ENCODE measurements around the gene DTX2. TPM values are rescaled to one million over a fixed set of nuclear protein-coding genes. Genes with fewer than 3 reads are reported as not detected.
"Not testable (repeated sequence)": the region's sequence is repeated elsewhere in the genome, so short reads cannot be mapped to it uniquely, and the experiment has no call there.

Gene DTX2
- total RNA-seq, result 10 to 100 TPM; 17.4 to 22.4 TPM

DNA sequence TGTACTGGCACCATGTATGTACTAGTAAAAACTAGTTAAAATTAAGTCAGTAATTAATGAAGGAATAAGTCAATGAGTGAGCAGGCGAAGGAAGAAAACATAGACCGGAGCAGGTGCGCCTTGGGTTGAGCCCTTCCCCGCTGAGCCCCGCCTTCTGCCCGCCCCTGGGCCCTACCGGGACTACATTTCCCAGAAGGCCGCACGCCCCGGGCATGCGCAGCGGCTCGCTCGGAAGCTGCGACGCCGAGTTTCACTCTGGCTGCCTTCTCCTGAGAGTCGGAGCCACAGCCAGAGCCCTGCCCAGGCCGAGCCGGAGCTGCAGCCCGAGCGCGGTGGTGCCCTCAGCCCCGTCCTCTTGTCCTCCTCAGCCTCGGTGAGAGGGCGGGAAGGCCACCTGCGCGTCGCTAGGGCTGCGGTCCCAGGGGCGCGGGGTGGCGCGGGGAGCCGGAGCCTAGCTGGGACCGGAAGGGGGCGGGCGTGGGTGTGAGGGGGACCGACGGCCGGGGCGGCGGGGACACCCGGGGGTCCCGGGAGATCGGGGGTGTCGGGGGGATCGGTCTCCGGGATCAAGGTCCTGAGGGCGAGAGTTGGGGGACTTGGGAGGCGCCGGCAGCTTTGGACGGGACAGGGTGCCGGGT, at the start of gene DTX2:
Gene DTX2 (plus strand): TSS at position 246 of the 638 bp plus-strand sequence. CDS start 18,801 bp downstream, outside the sequence.
- intact Hi-C loops (cut with DNase I, micrococcal nuclease); H3K27ac Mint-ChIP-seq; H3K27me3 Mint-ChIP-seq; CTCF ChIA-PET; POLR2A ChIA-PET; H3K9me3 Mint-ChIP-seq (ENCODE audit: low read depth); H3K36me3 Mint-ChIP-seq (ENCODE audit: low read depth); H3K4me1 Mint-ChIP-seq: not testable (repeated sequence)
- peak within 1 kb of the TSS; percentile 53 for H3K4me3 Mint-ChIP-seq
- DNase-seq, result peak; percentile 55
- peak; percentile 99 for ATAC-seq

DNA sequence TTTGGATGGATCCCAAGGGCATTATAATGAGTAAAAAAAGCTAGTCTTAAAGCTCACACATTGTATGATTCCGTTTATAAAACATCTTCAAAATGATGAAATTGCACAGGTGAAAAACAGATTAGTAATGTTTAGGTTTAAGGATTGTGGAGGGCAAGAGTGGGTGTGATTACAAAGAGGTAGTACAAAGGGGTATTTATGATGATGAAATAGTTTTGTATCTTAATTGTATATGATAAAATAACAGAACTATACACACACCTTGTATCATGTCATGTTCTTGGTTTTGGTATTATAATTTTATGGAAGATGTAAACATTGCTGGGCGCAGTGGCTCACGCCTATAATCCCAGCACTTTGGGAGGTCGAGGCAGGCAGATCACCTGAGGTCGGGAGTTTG, 49.3 kb upstream of the DTX2 start:
- POLR2A ChIA-PET, result no interaction called here
- no peak overlapping the region for H3K4me3 Mint-ChIP-seq
- no peaks in the 10 kb centered on the region for H3K9me3 Mint-ChIP-seq (ENCODE audit: low read depth)
- intact Hi-C loops (cut with DNase I, micrococcal nuclease), result no loop called here
- DNase-seq (no peak), ATAC-seq (no peak)
- H3K27ac Mint-ChIP-seq, result no peak overlapping the region
- CTCF ChIA-PET, result no interaction called here
- peaks cover 1% of the 10 kb centered on the region for H3K36me3 Mint-ChIP-seq (ENCODE audit: low read depth)
- no peaks in the 10 kb centered on the region for H3K27me3 Mint-ChIP-seq
- H3K4me1 Mint-ChIP-seq, result no peaks in the 10 kb centered on the region

DNA sequence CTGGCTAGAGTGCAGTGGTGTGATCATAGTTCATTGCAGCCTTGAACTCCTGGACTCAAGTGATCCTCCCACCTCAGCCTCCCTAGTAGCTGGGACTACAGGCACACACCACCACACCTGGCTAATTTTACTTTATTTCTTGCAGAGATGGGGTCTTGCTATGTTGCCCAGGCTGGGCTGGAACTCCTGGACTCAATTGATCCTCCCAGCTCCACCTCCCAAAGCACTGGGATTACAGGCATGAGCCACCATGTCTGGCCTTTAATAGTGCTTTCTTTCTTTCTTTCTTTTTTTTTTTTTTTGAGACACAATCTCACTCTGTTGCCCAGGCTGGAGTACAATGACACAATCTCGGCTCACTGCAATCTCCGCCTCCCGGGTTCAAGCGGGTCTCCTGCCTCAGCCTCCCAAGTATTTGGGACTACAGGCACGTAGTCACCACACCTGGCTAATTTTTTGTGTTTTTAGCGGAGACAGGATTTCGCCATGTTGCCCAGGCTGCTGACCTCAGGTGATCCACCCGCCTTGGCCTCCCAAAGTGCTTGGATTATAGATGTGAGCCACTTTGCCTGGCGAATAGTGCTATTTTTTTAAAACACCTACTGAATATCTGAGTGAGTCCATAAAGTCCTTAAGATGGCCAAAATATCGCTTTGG, 43.7 kb upstream of the DTX2 start:
- ATAC-seq; H3K4me3 Mint-ChIP-seq; H3K4me1 Mint-ChIP-seq; H3K36me3 Mint-ChIP-seq (ENCODE audit: low read depth); H3K9me3 Mint-ChIP-seq (ENCODE audit: low read depth); DNase-seq; H3K27me3 Mint-ChIP-seq; intact Hi-C loops (cut with DNase I, micrococcal nuclease); H3K27ac Mint-ChIP-seq; POLR2A ChIA-PET; CTCF ChIA-PET: not testable (repeated sequence)

DNA sequence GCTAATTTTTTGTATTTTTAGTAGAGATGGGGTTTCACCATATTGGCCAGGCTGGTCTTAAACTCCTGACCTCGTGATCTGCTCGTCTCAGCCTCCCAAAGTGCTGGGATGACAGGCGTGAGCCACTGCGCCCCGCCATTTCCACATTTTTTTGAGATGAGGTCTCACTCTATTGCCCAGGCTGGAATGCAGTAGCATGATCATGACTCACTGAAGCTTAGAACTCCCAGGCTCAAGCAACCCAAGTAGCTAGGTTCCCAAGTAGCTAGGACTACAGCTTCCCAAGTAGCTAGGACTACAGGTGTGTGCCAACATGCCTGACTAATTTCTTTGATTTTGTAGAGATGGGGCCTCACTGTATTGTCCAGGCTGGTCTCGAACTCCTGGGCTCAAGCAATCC, 40.4 kb upstream of the DTX2 start:
- H3K4me1 Mint-ChIP-seq; H3K36me3 Mint-ChIP-seq (ENCODE audit: low read depth); CTCF ChIA-PET: not testable (repeated sequence)

DNA sequence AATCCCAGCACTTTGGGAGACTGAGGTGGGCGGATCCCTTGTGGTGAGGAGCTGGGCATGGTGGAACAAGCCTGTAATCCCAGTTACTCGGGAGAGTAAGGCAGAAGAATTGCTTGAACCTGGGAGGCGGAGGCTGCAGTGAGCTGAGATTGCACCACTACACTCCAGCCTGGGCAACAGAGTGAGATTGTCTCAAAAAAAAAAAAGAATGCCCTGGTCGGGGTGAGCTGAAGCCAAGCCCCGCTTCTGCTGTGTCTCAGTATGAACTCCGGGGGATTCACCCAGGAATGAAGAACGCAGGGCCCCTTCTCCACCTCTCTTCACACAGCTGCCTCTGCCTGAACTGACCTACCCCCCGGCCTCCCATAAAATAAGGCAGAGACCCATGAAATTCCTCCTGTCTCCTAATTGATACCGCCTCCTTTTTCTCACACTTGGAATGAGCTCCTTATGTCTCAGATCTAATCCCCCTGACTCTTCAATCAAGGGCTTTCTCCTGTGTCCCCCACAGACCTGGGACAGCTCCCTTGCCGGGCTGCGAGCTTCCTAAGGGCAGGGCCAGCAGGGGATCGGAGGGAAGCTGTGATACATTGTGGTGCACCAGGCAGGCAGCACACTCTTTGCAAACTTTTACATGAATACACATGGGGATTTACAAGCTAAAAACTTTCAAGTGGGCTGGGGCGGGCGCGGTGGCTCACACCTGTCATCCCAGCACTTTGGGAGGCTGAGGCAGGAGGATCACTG, 37.7 kb upstream of the DTX2 start:
- intact Hi-C loops (cut with DNase I, micrococcal nuclease), result no loop called here
- ChIA-PET CTCF (no interaction called here), POLR2A (interaction anchor here (0.6 kb wide), 1 partner anchor 70 kb away, joined by 6 read pairs; no protein-coding TSS in a partner anchor)
- no peak for ATAC-seq
- no peaks in the 10 kb centered on the region for H3K36me3 Mint-ChIP-seq (ENCODE audit: low read depth)
- H3K4me3 Mint-ChIP-seq, result no peak overlapping the region
- peaks cover 2% of the 10 kb centered on the region for H3K27me3 Mint-ChIP-seq
- H3K27ac Mint-ChIP-seq, result no peak overlapping the region
- H3K9me3 Mint-ChIP-seq (ENCODE audit: low read depth), result no peaks in the 10 kb centered on the region
- peaks cover 9% of the 10 kb centered on the region for H3K4me1 Mint-ChIP-seq
- no peak for DNase-seq

More for the DNA sequence above, 40.4 kb upstream of the DTX2 start:
- H3K4me3 Mint-ChIP-seq; ATAC-seq; H3K27me3 Mint-ChIP-seq; H3K27ac Mint-ChIP-seq; DNase-seq; intact Hi-C loops (cut with DNase I, micrococcal nuclease); POLR2A ChIA-PET; H3K9me3 Mint-ChIP-seq (ENCODE audit: low read depth): not testable (repeated sequence)

DNA sequence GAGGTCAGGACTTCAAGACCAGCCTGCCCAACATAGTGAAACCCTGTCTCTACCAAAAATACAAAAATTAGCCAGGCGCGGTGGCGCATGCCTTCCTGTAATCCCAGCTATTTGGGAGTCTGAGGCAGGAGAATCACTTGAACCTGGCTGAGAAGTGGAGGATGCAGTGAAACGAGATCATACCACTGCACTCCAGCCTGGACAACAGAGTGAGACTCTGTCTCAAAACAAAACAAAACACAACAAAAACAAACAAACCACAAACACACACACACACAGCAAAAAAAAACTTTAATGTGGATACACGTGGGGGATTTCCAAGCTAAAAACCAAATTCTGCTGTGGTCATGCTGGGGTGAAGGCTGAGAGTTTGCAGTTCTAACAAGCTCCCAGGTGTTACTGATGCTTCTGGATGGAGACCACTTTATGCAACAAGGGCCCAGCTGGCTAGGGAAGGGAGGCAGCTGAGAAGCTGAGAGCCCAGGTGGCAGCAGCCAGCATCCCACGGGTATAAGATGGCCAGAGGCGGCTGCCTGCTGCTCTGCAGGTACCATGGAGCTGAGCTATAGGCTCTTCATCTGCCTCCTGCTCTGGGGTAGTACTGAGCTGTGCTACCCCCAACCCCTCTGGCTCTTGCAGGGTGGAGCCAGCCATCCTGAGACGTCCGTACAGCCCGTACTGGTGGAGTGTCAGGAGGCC, 36.9 kb upstream of the DTX2 start, which contains the start of gene ZP3:
Gene ZP3 (plus strand): TSS at position 538 of the 699 bp plus-strand sequence. CDS start 15 bp downstream, at position 553.
- Mint-ChIP-seq H3K4me1 (peaks cover 6% of the 10 kb centered on the region), H3K27me3 (peaks cover 2% of the 10 kb centered on the region), H3K36me3 (ENCODE audit: low read depth) (no peaks in the 10 kb centered on the region), H3K27ac (no peak within 1 kb of the TSS), H3K4me3 (no peak within 1 kb of the TSS), H3K9me3 (ENCODE audit: low read depth) (no peaks in the 10 kb centered on the region)
- intact Hi-C loops (cut with DNase I, micrococcal nuclease), result no loop called here
- DNase-seq, result no peak
- ChIA-PET POLR2A (interaction anchor here (0.6 kb wide), 1 partner anchor 66 kb away, joined by 7 read pairs; the partner anchor contains the start of gene YWHAG), CTCF (no interaction called here)
- ATAC-seq, result no peak

DNA sequence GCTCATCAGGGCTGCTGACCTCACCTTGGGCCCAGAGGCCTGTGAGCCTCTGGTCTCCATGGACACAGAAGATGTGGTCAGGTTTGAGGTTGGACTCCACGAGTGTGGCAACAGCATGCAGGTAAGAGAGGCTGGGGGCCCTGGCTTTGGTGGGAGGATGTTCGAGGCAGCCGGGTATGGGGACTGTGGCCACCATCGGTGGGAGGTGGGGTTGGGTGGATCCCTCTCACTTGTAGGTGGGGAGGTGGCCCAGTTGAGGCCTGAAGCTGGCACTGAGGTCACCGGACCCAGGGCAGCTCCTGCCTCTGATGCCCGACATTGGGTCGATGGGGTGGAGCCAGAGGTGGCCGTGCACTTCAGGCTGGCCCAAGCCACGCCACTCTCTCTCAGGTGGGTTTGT, 36.4 kb upstream of the DTX2 start:
- CTCF ChIA-PET, result no interaction called here
- intact Hi-C loops (cut with DNase I, micrococcal nuclease), result no loop called here
- no peak for ATAC-seq
- peaks cover 6% of the 10 kb centered on the region for H3K4me1 Mint-ChIP-seq
- POLR2A ChIA-PET, result interaction anchor here (0.6 kb wide), 1 partner anchor 66 kb away, joined by 7 read pairs; the partner anchor contains the start of gene YWHAG
- DNase-seq, result no peak
- no peaks in the 10 kb centered on the region for H3K9me3 Mint-ChIP-seq (ENCODE audit: low read depth)
- no peak overlapping the region for H3K4me3 Mint-ChIP-seq
- H3K27ac Mint-ChIP-seq, result no peak overlapping the region
- no peaks in the 10 kb centered on the region for H3K36me3 Mint-ChIP-seq (ENCODE audit: low read depth)
- peaks cover 2% of the 10 kb centered on the region for H3K27me3 Mint-ChIP-seq

DNA sequence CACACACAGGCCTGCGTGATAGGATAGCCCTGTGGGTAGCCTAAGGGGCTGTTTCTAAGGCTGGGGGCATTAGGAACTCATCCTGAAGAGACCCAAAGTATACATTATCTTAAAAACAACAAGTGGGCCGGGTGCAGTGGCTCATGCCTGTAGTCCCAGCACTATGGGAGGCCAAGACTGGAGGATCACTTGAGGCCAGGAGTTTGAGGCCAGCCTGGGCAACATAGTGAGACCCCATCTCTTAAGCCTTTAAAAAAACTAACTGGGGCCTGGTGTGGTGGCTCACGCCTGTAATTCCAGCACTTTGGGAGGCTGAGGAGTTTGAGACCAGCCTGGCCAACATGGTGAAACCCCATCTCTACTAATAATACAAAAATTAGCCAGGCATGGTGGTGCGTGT, 36.0 kb upstream of the DTX2 start:
- ATAC-seq, POLR2A ChIA-PET, CTCF ChIA-PET: not testable (repeated sequence)

DNA sequence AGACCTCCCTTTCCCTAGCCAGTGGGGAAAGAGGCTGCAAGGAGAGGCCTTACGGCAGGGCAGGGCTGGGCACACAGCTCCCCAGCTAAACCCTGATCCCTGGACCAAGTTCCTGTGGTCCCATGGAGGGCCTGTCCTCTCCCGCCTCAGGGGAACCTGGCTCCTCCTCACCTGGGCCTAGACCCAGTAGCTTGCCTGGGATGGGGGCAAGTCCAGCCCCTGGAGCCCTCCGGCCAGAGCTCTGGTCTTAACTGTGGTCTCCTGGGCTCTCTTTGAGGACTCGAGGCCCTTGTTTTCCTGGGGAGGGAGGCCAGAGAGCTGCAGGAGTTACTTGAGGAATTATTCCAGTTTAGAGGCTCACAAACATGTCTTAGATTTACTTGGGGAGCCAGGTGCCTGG, 35.3 kb upstream of the DTX2 start:
- no peaks in the 10 kb centered on the region for H3K9me3 Mint-ChIP-seq (ENCODE audit: low read depth)
- intact Hi-C loops (cut with DNase I, micrococcal nuclease), result no loop called here

More for the DNA sequence above, 36.0 kb upstream of the DTX2 start:
- H3K4me1 Mint-ChIP-seq; H3K27me3 Mint-ChIP-seq; H3K27ac Mint-ChIP-seq; intact Hi-C loops (cut with DNase I, micrococcal nuclease); DNase-seq; H3K36me3 Mint-ChIP-seq (ENCODE audit: low read depth); H3K4me3 Mint-ChIP-seq; H3K9me3 Mint-ChIP-seq (ENCODE audit: low read depth): not testable (repeated sequence)

DNA sequence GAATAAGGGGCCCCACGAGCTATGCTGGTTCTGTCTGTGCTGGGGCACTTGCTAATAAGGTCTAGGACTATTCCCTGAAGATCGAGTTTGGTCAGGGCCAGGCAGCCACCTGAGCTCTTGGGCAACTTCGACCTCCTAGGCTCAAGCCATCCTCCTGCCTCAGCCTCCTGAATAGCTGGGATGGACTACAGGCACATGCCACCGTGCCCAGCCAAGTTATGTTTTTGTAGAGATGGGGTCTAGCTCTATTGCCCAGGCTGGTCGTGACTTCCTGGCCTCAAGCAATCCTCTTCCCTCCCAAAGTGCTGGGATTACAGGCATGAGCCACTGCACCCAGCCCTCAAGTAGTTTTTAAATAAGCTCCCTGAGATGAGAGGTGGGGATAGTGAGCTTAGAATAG, 33.9 kb upstream of the DTX2 start:
- Mint-ChIP-seq H3K27me3 (peaks cover 2% of the 10 kb centered on the region), H3K36me3 (ENCODE audit: low read depth) (no peaks in the 10 kb centered on the region), H3K27ac (no peak overlapping the region), H3K4me3 (no peak overlapping the region), H3K4me1 (peaks cover 6% of the 10 kb centered on the region), H3K9me3 (ENCODE audit: low read depth) (no peaks in the 10 kb centered on the region)
- ChIA-PET CTCF (interaction anchor here (0.5 kb wide), 1 partner anchor 856 kb away, joined by 3 read pairs; no protein-coding TSS in a partner anchor), POLR2A (no interaction called here)
- ATAC-seq (no peak), DNase-seq (no peak)
- intact Hi-C loops (cut with DNase I, micrococcal nuclease), result no loop called here

More for the DNA sequence above, 35.3 kb upstream of the DTX2 start:
- peaks cover 6% of the 10 kb centered on the region for H3K4me1 Mint-ChIP-seq
- DNase-seq, result no peak
- no peak overlapping the region for H3K4me3 Mint-ChIP-seq
- ATAC-seq, result no peak
- peaks cover 2% of the 10 kb centered on the region for H3K27me3 Mint-ChIP-seq
- CTCF ChIA-PET, result no interaction called here
- H3K36me3 Mint-ChIP-seq (ENCODE audit: low read depth), result no peaks in the 10 kb centered on the region
- H3K27ac Mint-ChIP-seq, result no peak overlapping the region
- POLR2A ChIA-PET, result no interaction called here

DNA sequence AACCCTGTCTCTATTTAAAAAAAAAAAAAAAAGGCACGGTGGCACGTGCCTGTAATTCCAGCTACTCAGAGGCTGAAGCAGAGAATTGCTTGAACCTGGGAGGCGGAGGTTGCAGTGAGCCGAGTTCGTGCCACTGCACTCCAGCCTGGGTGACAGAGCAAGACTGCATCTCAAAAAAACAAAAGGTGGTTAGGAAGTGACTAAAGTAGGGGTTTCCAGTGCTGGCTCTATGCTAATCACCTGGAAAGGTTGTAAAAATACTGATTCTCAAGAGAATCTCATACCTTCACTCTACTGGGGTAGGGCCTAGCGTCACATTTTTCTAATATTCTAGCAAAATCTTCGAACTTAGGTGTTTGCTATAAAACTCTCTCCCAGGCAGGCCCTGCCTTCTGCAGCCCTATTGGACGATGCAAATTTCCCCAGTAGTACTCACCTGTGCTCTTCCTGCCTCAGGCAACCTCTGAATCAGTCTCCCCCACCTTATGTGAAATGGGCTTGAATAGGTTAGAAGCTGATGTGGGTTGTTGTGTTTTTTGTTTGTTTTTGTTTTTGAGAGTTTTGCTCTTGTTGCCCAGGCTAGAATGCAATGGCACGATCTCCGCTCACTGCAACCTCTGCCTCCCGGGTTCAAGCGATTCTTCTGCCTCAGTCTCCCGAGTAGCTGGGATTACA, 33.2 kb upstream of the DTX2 start:
- ChIA-PET POLR2A (no interaction called here), CTCF (no interaction called here)
- Mint-ChIP-seq H3K27me3 (peaks cover 2% of the 10 kb centered on the region), H3K4me1 (peaks cover 6% of the 10 kb centered on the region), H3K9me3 (ENCODE audit: low read depth) (no peaks in the 10 kb centered on the region), H3K4me3 (no peak overlapping the region), H3K36me3 (ENCODE audit: low read depth) (no peaks in the 10 kb centered on the region), H3K27ac (no peak overlapping the region)
- intact Hi-C loops (cut with DNase I, micrococcal nuclease), result no loop called here
- ATAC-seq (peak; percentile 74), DNase-seq (no peak)

All from activated CD4-positive, alpha-beta T cell treated with anti-CD3 and anti-CD28 coated beads for 36 hours (primary cell).